NT2/D1 (cell line): ENCODE data around the gene SNED1.

Experiments
- YY1 ChIP-seq: IDR thresholded peaks from 2 replicates; pipeline ENCODE4 v1.6.1; 2011; ENCODE audit not compliant: insufficient read length, insufficient read depth
- ZNF274 ChIP-seq: IDR thresholded peaks from 2 replicates; pipeline ENCODE4 v1.6.1; 2011; ENCODE audit warnings: mild to moderate bottlenecking, low read depth, low read length

GRCh38 chr2:240998995-240999791 is 775 bp downstream of the SNED1 start:
- TF ChIP-seq ZNF274 (no peak), YY1 (no peak)
